Mammary epithelial cell (primary cell): Measurements from ENCODE around the gene NIPBL.

Experiments used
- EZH2 ChIP-seq: IDR thresholded peaks from 2 replicates; pipeline ENCODE4 v1.6.1; 2012; ENCODE audit warnings: low read length, inconsistent platforms, borderline replicate concordance
- TF ChIP-seq, protein P1 (sequence below), 2 donors: IDR thresholded peaks in 1 of 2; conservative IDR thresholded peaks in 1 of 2; 2 replicates each; pipeline ENCODE4 v1.5.1; 2011 to 2012; ENCODE audit warnings: inconsistent platforms in 2 of 2, low read length in 2 of 2, mild to moderate bottlenecking in 2 of 2, control low read depth in 1 of 2, low read depth in 1 of 2; ENCODE audit not compliant: insufficient read depth in 1 of 2; ENCODE audit errors: extremely low read depth in 1 of 2

DNA sequence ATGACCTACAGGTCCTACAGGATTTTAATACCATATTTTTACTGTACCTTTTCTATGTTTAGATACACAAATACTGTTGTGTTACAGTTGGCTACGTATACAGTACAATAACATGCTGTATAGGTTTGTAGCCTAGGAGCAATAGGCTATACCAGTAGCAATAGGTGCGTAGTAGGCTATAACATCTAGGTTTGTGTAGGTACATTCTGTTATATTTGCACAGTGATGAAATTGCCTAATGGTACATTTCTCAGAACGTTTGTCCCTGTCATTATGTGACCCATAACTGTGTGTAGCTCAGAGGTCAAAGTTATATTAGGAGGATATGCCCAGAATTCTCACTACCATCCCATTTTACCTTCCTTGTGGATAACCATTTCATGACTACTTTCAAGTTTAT, 59.7 kb downstream of the NIPBL start:
- TF ChIP-seq, protein P1, sequence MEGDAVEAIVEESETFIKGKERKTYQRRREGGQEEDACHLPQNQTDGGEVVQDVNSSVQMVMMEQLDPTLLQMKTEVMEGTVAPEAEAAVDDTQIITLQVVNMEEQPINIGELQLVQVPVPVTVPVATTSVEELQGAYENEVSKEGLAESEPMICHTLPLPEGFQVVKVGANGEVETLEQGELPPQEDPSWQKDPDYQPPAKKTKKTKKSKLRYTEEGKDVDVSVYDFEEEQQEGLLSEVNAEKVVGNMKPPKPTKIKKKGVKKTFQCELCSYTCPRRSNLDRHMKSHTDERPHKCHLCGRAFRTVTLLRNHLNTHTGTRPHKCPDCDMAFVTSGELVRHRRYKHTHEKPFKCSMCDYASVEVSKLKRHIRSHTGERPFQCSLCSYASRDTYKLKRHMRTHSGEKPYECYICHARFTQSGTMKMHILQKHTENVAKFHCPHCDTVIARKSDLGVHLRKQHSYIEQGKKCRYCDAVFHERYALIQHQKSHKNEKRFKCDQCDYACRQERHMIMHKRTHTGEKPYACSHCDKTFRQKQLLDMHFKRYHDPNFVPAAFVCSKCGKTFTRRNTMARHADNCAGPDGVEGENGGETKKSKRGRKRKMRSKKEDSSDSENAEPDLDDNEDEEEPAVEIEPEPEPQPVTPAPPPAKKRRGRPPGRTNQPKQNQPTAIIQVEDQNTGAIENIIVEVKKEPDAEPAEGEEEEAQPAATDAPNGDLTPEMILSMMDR (conservative IDR thresholded peaks at IDR 0.05 in 1 of 2, IDR thresholded peaks at IDR 0.05 in 1 of 2; ENCODE audit: extremely low read depth in 1 of 2, insufficient read depth in 1 of 2, low read depth in 1 of 2, low read length in 2 of 2) = no peak
- no peak for TF ChIP-seq EZH2
